SU-DHL-6 (cell line): ENCODE measurements around the gene MICAL3.

Experiments
- H2AFZ ChIP-seq: fragments of 200-600 bp; sonication (generic); 2 replicates; pipeline ENCODE4 v1.6.1; 2014; ENCODE audit warnings: low read depth, mild to moderate bottlenecking, moderate library complexity, mixed read lengths, antibody characterized with exemption, low read length; ENCODE audit not compliant: severe bottlenecking
- H3F3A ChIP-seq: fragments of 200-600 bp; shearing (Covaris generic); 2 replicates; pipeline ENCODE4 v1.6.0; 2016; ENCODE audit warnings: antibody characterized with exemption, mild to moderate bottlenecking; ENCODE audit not compliant: insufficient read depth
- H3K27ac ChIP-seq: fragments of 200-600 bp; sonication (generic); 2 replicates; pipeline ENCODE4 v1.5.1; 2016; ENCODE audit warnings: low read depth, mild to moderate bottlenecking, low read length, moderate library complexity, mixed read lengths
- H3K27me3 ChIP-seq: fragments of 200-600 bp; sonication (generic), shearing (Covaris generic); 2 replicates; pipeline ENCODE4 v1.6.0; 2014; ENCODE audit warnings: mild to moderate bottlenecking, low read length
- H3K36me3 ChIP-seq: fragments of 200-600 bp; sonication (generic); 2 replicates; pipeline ENCODE4 v1.6.1; 2014; ENCODE audit warnings: mild to moderate bottlenecking, low read length, mixed read lengths
- H3K4me2 ChIP-seq: fragments of 300-600, 200-600 bp; shearing (Covaris generic), sonication (generic); 2 replicates; pipeline ENCODE4 v1.6.0; 2014; ENCODE audit warnings: low read length, low read depth, mild to moderate bottlenecking; ENCODE audit not compliant: poor library complexity, severe bottlenecking
- H3K4me3 ChIP-seq: fragments of 200-600 bp; sonication (generic); 2 replicates; pipeline ENCODE4 v1.5.1; 2014; ENCODE audit warnings: antibody characterized with exemption, low read length, mild to moderate bottlenecking, mixed read lengths; ENCODE audit not compliant: insufficient read depth, poor library complexity, severe bottlenecking
- H3K79me2 ChIP-seq: fragments of 200-600 bp; sonication (generic); 2 replicates; pipeline ENCODE4 v1.6.1; 2014; ENCODE audit warnings: mild to moderate bottlenecking, low read length, moderate library complexity; ENCODE audit not compliant: insufficient read depth
- H3K9ac ChIP-seq: fragments of 200-600 bp; sonication (generic); 2 replicates; pipeline ENCODE4 v1.7.0; 2014; ENCODE audit warnings: mild to moderate bottlenecking, low read length
- H3K9me2 ChIP-seq: fragments of 200-600 bp; sonication (generic); replicated peaks from 2 replicates; pipeline ENCODE4 v1.6.1; 2014; ENCODE audit warnings: low read length; ENCODE audit not compliant: insufficient read depth
- H3K9me3 ChIP-seq: fragments of 200-600 bp; sonication (generic); 2 replicates; pipeline ENCODE4 v1.6.1; 2014; ENCODE audit warnings: low read length, mixed read lengths; ENCODE audit not compliant: insufficient read depth
- H4K20me1 ChIP-seq: fragments of 200-600 bp; sonication (generic); 2 replicates; pipeline ENCODE4 v1.6.1; 2014; ENCODE audit warnings: low read depth, mild to moderate bottlenecking, antibody characterized with exemption, low read length, moderate library complexity, mixed read lengths
- CTCF ChIP-seq: fragments of 200-600 bp; sonication (generic); IDR thresholded peaks from one replicate; pipeline ENCODE4 v1.5.1; 2017; ENCODE audit warnings: antibody characterized with exemption, mild to moderate bottlenecking, low read length, moderate library complexity; ENCODE audit not compliant: insufficient read depth, poor library complexity, severe bottlenecking
- EZH2phosphoT487 ChIP-seq: fragments of 200-600 bp; sonication (generic), shearing (Covaris generic); conservative IDR thresholded peaks from 2 replicates; pipeline ENCODE4 v1.6.1; 2018; ENCODE audit warnings: mild to moderate bottlenecking, antibody characterized with exemption, low read length, moderate library complexity, mixed read lengths

MICAL3 gene

GRCh38 chr22:17941471-17942406 is 82.6 kb downstream of the MICAL3 start:
- H3F3A ChIP-seq = no peaks in the 10 kb centered on the region
- no peak overlapping the region for H2AFZ ChIP-seq
- no peak overlapping the region for H3K4me3 ChIP-seq
- H3K4me2 ChIP-seq = no peak overlapping the region
- H3K9me3 ChIP-seq = no peaks in the 10 kb centered on the region
- H3K9me2 ChIP-seq = no peaks in the 10 kb centered on the region
- no peak overlapping the region for H3K27ac ChIP-seq
- H3K27me3 ChIP-seq = no peaks in the 10 kb centered on the region
- peaks cover 98% of the 10 kb centered on the region for H3K79me2 ChIP-seq
- TF ChIP-seq EZH2phosphoT487 (no peak), CTCF (no peak)
- H3K36me3 ChIP-seq = no peaks in the 10 kb centered on the region
- no peak overlapping the region for H3K9ac ChIP-seq
- no peaks in the 10 kb centered on the region for H4K20me1 ChIP-seq

DNA sequence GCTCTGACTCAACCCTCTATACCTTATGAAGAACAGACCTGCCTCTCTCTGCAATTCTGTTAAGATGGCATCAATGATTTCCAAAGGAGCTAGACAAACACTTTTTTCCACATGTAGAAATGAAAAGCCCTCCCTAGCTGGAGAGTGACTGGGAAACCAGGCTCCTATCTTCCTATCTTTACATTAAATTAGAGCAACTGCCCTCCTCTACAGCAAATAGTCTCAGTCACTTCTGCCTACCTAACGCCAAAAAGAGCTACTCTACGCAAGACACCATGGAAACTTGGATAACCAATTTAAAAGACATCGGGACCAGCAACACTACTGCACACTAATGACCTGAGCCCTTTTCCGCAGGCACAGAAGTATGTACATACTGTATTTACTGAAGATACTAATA is 84.8 kb downstream of the MICAL3 start:
- no peaks in the 10 kb centered on the region for H3K27me3 ChIP-seq
- no peaks in the 10 kb centered on the region for H3K9me3 ChIP-seq
- H3K4me2 ChIP-seq = no peak overlapping the region
- no peaks in the 10 kb centered on the region for H4K20me1 ChIP-seq
- no peaks in the 10 kb centered on the region for H3K9me2 ChIP-seq
- peaks cover 80% of the 10 kb centered on the region for H3K79me2 ChIP-seq
- H3K9ac ChIP-seq = no peak overlapping the region
- TF ChIP-seq EZH2phosphoT487 (no peak), CTCF (no peak)
- no peak overlapping the region for H2AFZ ChIP-seq
- H3K36me3 ChIP-seq = no peaks in the 10 kb centered on the region
- H3K27ac ChIP-seq = no peak overlapping the region
- no peak overlapping the region for H3K4me3 ChIP-seq
- H3F3A ChIP-seq = no peaks in the 10 kb centered on the region

GRCh38 chr22:17939011-17939410 is 85.3 kb downstream of the MICAL3 start:
- H3K9ac ChIP-seq = no peak overlapping the region
- H3K4me3 ChIP-seq = no peak overlapping the region
- no peaks in the 10 kb centered on the region for H3F3A ChIP-seq
- no peaks in the 10 kb centered on the region for H3K27me3 ChIP-seq
- TF ChIP-seq EZH2phosphoT487 = no peak
- TF ChIP-seq CTCF = no peak
- no peaks in the 10 kb centered on the region for H3K9me3 ChIP-seq
- no peaks in the 10 kb centered on the region for H4K20me1 ChIP-seq
- H3K36me3 ChIP-seq = no peaks in the 10 kb centered on the region
- H3K4me2 ChIP-seq = no peak overlapping the region
- H3K27ac ChIP-seq = no peak overlapping the region
- H3K79me2 ChIP-seq = peaks cover 74% of the 10 kb centered on the region
- no peaks in the 10 kb centered on the region for H3K9me2 ChIP-seq
- H2AFZ ChIP-seq = no peak overlapping the region
